HG03095 (cell line): ENCODE measurements around the gene COL6A1.

Experiments used
- ATAC-seq: cut with Tn5 transposase; IDR thresholded peaks from one replicate; pipeline ENCODE4 v1.9.1; 2021; ENCODE audit warnings: moderate library complexity; ENCODE audit not compliant: unreplicated experiment

The COL6A1 gene

GRCh38 chr21:45981151-45982091 lies at the start of gene COL6A1:
TSS of gene COL6A1 (plus strand) at chr21:45981770. CDS start at chr21:45981851, 81 bp downstream.
- no peak for ATAC-seq

GRCh38 chr21:45932922-45933502 lies 48.6 kb upstream of the COL6A1 start:
- ATAC-seq, result no peak

- no peak for ATAC-seq
These were observed 47.5 kb upstream of the COL6A1 start for GRCh38 chr21:45934085-45934484.

GRCh38 chr21:45934554-45934953 lies 47.0 kb upstream of the COL6A1 start:
- no peak for ATAC-seq

GRCh38 chr21:45935628-45936027 lies 45.9 kb upstream of the COL6A1 start:
- no peak for ATAC-seq

GRCh38 chr21:45937721-45938452 lies 43.7 kb upstream of the COL6A1 start:
- no peak for ATAC-seq

- no peak for ATAC-seq
These were observed 43.2 kb upstream of the COL6A1 start for GRCh38 chr21:45938453-45938755.

- ATAC-seq, result no peak
These were observed 42.6 kb upstream of the COL6A1 start for GRCh38 chr21:45938811-45939520.

- no peak for ATAC-seq
These were observed 42.0 kb upstream of the COL6A1 start for GRCh38 chr21:45939521-45940045.

GRCh38 chr21:45940091-45940490 lies 41.5 kb upstream of the COL6A1 start:
- no peak for ATAC-seq

- no peak for ATAC-seq
These were observed 40.8 kb upstream of the COL6A1 start for GRCh38 chr21:45940621-45941337.

GRCh38 chr21:45941338-45941710 lies 40.2 kb upstream of the COL6A1 start:
- ATAC-seq, result no peak

- no peak for ATAC-seq
These were observed 39.6 kb upstream of the COL6A1 start for GRCh38 chr21:45941717-45942546.

GRCh38 chr21:45942755-45943629 lies 38.6 kb upstream of the COL6A1 start:
- no peak for ATAC-seq

- ATAC-seq, result no peak
These were observed 37.7 kb upstream of the COL6A1 start for GRCh38 chr21:45943630-45944540.

GRCh38 chr21:45944601-45945000 lies 37.0 kb upstream of the COL6A1 start:
- no peak for ATAC-seq

GRCh38 chr21:45945066-45945867 lies 36.3 kb upstream of the COL6A1 start:
- ATAC-seq, result no peak
